Myocyte (in vitro differentiated cells): ENCODE data around the gene CATSPER2. TPM values are rescaled to one million over a fixed set of nuclear protein-coding genes. Genes with fewer than 3 reads are reported as not detected.
"Not testable (repeated sequence)": the region's sequence is repeated elsewhere in the genome, so short reads cannot be mapped to it uniquely, and the experiment has no call there.

Source experiments
- DNase-seq: peaks from one replicate; pipeline ENCODE4 v3.0.0-alpha.2; 2012; ENCODE audit warnings: low read depth
- total RNA-seq: library from RNA; depleted of rRNA; stranded (reverse); fragments of >200 nt; gene quantifications from 2 replicates; pipeline ENCODE4 v1.2.3, GENCODE V29; 2014

The CATSPER2 gene
- total RNA-seq, 1 donor from 2014 or later = 0.62 TPM

GRCh38 chr15:43593328-43594190 lies 55.1 kb downstream of the CATSPER2 start, which contains the start of gene CKMT1B:
CKMT1B (plus strand) TSS chr15:43594027; CDS start chr15:43594219, 192 bp downstream.
- DNase-seq = not testable (repeated sequence)

- not testable (repeated sequence) for DNase-seq
Measured at GRCh38 chr15:43592841-43593240, 55.8 kb downstream of the CATSPER2 start.

- DNase-seq = not testable (repeated sequence)
Measured at GRCh38 chr15:43589778-43590466, 58.7 kb downstream of the CATSPER2 start, which contains the start of gene PPIP5K1. PPIP5K1 (minus strand) TSS chr15:43590208; CDS start chr15:43584504, 5,704 bp downstream.

Other genes starting within 250 kb of the CATSPER2 start
- gene TP53BP1, start 155.7 kb downstream of the CATSPER2 start, total RNA-seq = 74.8 and 86.4 TPM in 2 replicates
- 332 and 364 TPM in 2 replicates for gene MAP1A, start 131.2 kb downstream of the CATSPER2 start, total RNA-seq
- gene PPIP5K1, start 58.6 kb downstream of the CATSPER2 start, total RNA-seq = 9.9 and 10.5 TPM in 2 replicates
- gene CKMT1B, start 54.8 kb downstream of the CATSPER2 start, total RNA-seq = not detected in 2 replicates
- gene STRC, start 30.0 kb downstream of the CATSPER2 start, total RNA-seq = 0.08 TPM in 1 of 2 replicates, not detected in the other
- gene CKMT1A, start 45.0 kb upstream of the CATSPER2 start, total RNA-seq = not detected in 2 replicates
- gene PDIA3, start 97.6 kb upstream of the CATSPER2 start, total RNA-seq = 126 and 204 TPM in 2 replicates
- gene ELL3, start 128.1 kb upstream of the CATSPER2 start, total RNA-seq = 2.2 and 2.7 TPM in 2 replicates
- gene SERF2, start 143.5 kb upstream of the CATSPER2 start, total RNA-seq = 973 and 1,357 TPM in 2 replicates
- 0.10 TPM in 1 of 2 replicates, not detected in the other for gene SERINC4, start 151.4 kb upstream of the CATSPER2 start, total RNA-seq
- 16.3 and 16.8 TPM in 2 replicates for gene HYPK, start 151.8 kb upstream of the CATSPER2 start, total RNA-seq
- 26.4 and 31.2 TPM in 2 replicates for gene MFAP1, start 175.8 kb upstream of the CATSPER2 start, total RNA-seq
- gene WDR76, start 178.2 kb upstream of the CATSPER2 start, total RNA-seq = 1.7 and 4.1 TPM in 2 replicates